Stomach (tissue), 9 donors: Measurements from ENCODE around the gene TNS1. TPM values are rescaled to one million over a fixed set of nuclear protein-coding genes. Genes with fewer than 3 reads are reported as not detected.

ENCODE experiments used
- DNase-seq, 2 donors: peaks; one replicate each; pipeline versions ENCODE4 v3.0.0 to v3.0.0-alpha.2; 2013 to 2019
- H3K27ac ChIP-seq, 5 donors: fragments of 200-600 bp in 4 of 5; sonication (generic) in 4 of 5; one replicate each; pipeline ENCODE4 v1.5.1; 2013 to 2019; ENCODE audit warnings: mild to moderate bottlenecking in 1 of 5, moderate library complexity in 1 of 5
- H3K27me3 ChIP-seq, 3 donors: fragments of 200-600 bp; sonication (generic); one replicate each; pipeline ENCODE4 v1.5.1; 2017 to 2019; ENCODE audit warnings: mixed run types in 1 of 3
- H3K36me3 ChIP-seq, 4 donors: fragments of 200-600 bp; sonication (generic); 1 replicate in 3 of 4; 2 replicates in 1 of 4; pipeline ENCODE4 v1.5.1; 2016 to 2019
- H3K4me1 ChIP-seq, 4 donors: fragments of 200-600 bp; sonication (generic); one replicate each; pipeline ENCODE4 v1.5.1; 2016 to 2019
- H3K4me3 ChIP-seq, 4 donors: fragments of 200-600 bp; sonication (generic) in 3 of 4; one replicate each; pipeline ENCODE4 v1.5.1; 2016 to 2019; ENCODE audit warnings: mild to moderate bottlenecking in 1 of 4
- H3K9me3 ChIP-seq, 4 donors: fragments of 200-600 bp; sonication (generic); one replicate each; pipeline ENCODE4 v1.5.1; 2016 to 2019
- EP300 ChIP-seq: sonication (generic); formaldehyde crosslinking; IDR thresholded peaks from one replicate; pipeline ENCODE4 v1.6.1; 2017; ENCODE audit warnings: antibody characterized with exemption
- POLR2A ChIP-seq, 4 donors: fragments of 450-650 bp; IDR thresholded peaks; one replicate each; pipeline ENCODE4 v1.6.1; 2016; ENCODE audit warnings: antibody characterized with exemption in 4 of 4, control low read depth in 2 of 4, mild to moderate bottlenecking in 1 of 4, moderate library complexity in 1 of 4
- POLR2AphosphoS5 ChIP-seq, 3 donors: sonication (generic); formaldehyde crosslinking; IDR thresholded peaks; one replicate each; pipeline ENCODE4 v1.6.1; 2016; ENCODE audit warnings: antibody characterized with exemption in 3 of 3
- WGBS, 5 donors: extraction: QIAGEN DNeasy Blood & Tissue Kit in 3 of 5; methylation state at CpG; one replicate each; pipeline versions ENCODE4 v1.1.5 to v1.1.7; 2013 to 2018; 5-methylcytosine and 5-hydroxymethylcytosine counted together
- intact Hi-C: fragments of 100-400 bp; cut with DNase I; formaldehyde crosslinking; loops from one replicate; pipeline ENCODE4 v1.15.1; 2023; ENCODE audit warnings: low total_unique reads
- polyA plus RNA-seq, 3 donors: library from polyadenylated mRNA; stranded (reverse); fragments of 200-250 nt; gene quantifications; one replicate each; pipeline ENCODE4 v1.2.3, GENCODE V29; 2013
- total RNA-seq, 5 donors: library from RNA; depleted of rRNA; stranded (reverse); fragments of >200 nt; gene quantifications; one replicate each; pipeline versions ENCODE4 v1.1.0 to v1.2.3, GENCODE V29; 2014 to 2016
- TF ChIP-seq, protein P1 (sequence below), 7 experiments: fragments of 450-650 bp in 4 of 7; fragments of 200-600 bp in 3 of 7; sonication (generic) in 3 of 7; IDR thresholded peaks; one replicate each; pipeline ENCODE4 v1.5.1; 2016 to 2019; ENCODE audit warnings: antibody characterized with exemption in 7 of 7, control low read depth in 2 of 7, mild to moderate bottlenecking in 1 of 7
- donor health status: healthy with polysubstance abuse.
- donor health status: Bipolar disorder and iron deficiency.
- donor health status: healthy.

Gene TNS1
- total and polyA plus RNA-seq, 8 donors: 18.5 to 682 (median 160) TPM

DNA sequence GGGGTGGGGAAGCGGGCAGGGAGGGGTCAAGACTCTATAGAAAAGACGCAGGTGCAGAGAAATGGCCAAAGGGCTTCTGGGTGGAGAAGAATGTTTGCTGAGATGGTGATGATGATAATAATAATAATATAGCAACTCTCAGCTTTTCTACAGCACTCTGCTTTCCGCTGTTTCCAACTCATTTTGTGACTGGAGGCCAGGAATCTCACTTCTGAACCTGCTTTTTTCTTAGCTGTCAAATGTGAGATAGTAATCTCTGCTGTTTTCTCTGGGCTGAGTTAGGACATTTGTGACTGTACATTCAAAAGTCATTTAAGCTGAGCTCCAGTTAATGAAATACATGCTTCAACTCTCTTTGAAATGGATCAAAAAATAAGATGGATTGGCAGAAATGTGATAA lies 58.4 kb downstream of the TNS1 start:
- intact Hi-C loops: no loop called here
- Histone ChIP-seq H3K9me3 (no peaks in the 10 kb centered on the region), H3K27me3 (no peaks in the 10 kb centered on the region), H3K4me1 (peaks cover 21 to 96% (median 69%) of the 10 kb centered on the region in 4 donors), H3K36me3 (peaks cover 0 to 9% (median 0%) of the 10 kb centered on the region in 4 donors), H3K27ac (peak overlapping the region; percentile 30 to 92 (median 92)), H3K4me3 (peak overlapping the region; percentile 55 to 67 (median 61))
- 38 to 65% (median 53%) methylated on average over 3 of the region's 3 CpGs for WGBS, 5 donors
- TF ChIP-seq POLR2AphosphoS5 (IDR thresholded peaks at IDR 0.05) (no peak), EP300 (no peak), POLR2A (IDR thresholded peaks at IDR 0.05) (no peak)
- TF ChIP-seq, protein P1, sequence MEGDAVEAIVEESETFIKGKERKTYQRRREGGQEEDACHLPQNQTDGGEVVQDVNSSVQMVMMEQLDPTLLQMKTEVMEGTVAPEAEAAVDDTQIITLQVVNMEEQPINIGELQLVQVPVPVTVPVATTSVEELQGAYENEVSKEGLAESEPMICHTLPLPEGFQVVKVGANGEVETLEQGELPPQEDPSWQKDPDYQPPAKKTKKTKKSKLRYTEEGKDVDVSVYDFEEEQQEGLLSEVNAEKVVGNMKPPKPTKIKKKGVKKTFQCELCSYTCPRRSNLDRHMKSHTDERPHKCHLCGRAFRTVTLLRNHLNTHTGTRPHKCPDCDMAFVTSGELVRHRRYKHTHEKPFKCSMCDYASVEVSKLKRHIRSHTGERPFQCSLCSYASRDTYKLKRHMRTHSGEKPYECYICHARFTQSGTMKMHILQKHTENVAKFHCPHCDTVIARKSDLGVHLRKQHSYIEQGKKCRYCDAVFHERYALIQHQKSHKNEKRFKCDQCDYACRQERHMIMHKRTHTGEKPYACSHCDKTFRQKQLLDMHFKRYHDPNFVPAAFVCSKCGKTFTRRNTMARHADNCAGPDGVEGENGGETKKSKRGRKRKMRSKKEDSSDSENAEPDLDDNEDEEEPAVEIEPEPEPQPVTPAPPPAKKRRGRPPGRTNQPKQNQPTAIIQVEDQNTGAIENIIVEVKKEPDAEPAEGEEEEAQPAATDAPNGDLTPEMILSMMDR (IDR thresholded peaks at IDR 0.05): no peak
- no peak for DNase-seq

GRCh38 chr2:217943446-217944321 lies 59.1 kb downstream of the TNS1 start:
- intact Hi-C loops: no loop called here

DNA sequence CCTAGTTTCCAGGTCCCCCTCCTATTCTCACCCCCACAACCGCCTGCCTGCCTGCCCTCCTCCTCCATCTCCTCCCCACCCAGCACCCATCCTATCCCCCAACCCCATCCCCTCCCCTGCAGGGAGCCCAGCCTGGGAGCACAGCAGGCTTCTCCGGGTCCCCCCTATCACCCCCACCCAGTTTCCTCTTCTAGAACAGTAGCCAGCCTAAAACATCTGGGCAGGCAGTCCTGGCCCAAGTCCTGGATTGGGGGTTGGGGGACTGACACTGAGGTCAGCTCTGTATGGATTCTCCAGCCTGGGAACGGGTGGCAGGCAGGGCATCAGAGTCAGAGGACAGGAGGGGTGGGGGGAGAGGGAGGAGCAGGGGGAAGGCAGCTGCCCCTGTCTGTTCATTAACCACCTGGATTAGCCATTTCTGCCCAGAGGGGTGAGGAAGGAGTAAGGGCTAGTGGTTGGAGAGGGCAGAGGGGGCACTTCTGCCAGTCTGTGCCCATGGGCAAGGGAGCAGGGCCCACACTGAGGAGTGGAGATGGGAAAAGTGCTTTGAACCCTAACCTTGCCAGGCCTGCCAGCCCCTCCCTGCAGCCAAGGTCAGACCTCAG lies 60.0 kb downstream of the TNS1 start:
- H3K36me3 ChIP-seq: peaks cover 0 to 9% (median 0%) of the 10 kb centered on the region in 4 donors
- H3K27ac ChIP-seq: peak overlapping the region; percentile 71 to 92 (median 92)
- H3K4me1 ChIP-seq: peaks cover 22 to 96% (median 71%) of the 10 kb centered on the region in 4 donors
- DNase-seq: peak in 1 of 2 donors; percentile 43
- intact Hi-C loops: no loop called here
- no peaks in the 10 kb centered on the region for H3K9me3 ChIP-seq
- WGBS, 5 donors: 6 to 27% (median 17%) methylated on average over 3 of the region's 3 CpGs
- TF ChIP-seq, protein P1 (IDR thresholded peaks at IDR 0.05): no peak
- no peak for TF ChIP-seq POLR2AphosphoS5 (IDR thresholded peaks at IDR 0.05)
- no peak for TF ChIP-seq EP300
- TF ChIP-seq POLR2A (IDR thresholded peaks at IDR 0.05): no peak
- peak overlapping the region; percentile 55 to 67 (median 61) for H3K4me3 ChIP-seq
- no peaks in the 10 kb centered on the region for H3K27me3 ChIP-seq

More at GRCh38 chr2:217943446-217944321, 59.1 kb downstream of the TNS1 start:
- TF ChIP-seq, protein P1 (IDR thresholded peaks at IDR 0.05): peak in 3 of 7 experiments; percentile 13 to 32 (median 28)
- TF ChIP-seq POLR2AphosphoS5 (IDR thresholded peaks at IDR 0.05) (peak in 2 of 3 donors; percentile 77 to 85), POLR2A (IDR thresholded peaks at IDR 0.05) (no peak)
- H3K27me3 ChIP-seq: no peaks in the 10 kb centered on the region
- 3 to 10% (median 5%) methylated on average over 9 to 16 of the region's 16 CpGs for WGBS, 5 donors
- H3K27ac ChIP-seq: peak overlapping the region; percentile 71 to 92 (median 92)
- H3K9me3 ChIP-seq: no peaks in the 10 kb centered on the region
- peak; percentile 81 to 94 for DNase-seq
- H3K36me3 ChIP-seq: peaks cover 0 to 9% (median 0%) of the 10 kb centered on the region in 4 donors
- peak overlapping the region; percentile 55 to 67 (median 61) for H3K4me3 ChIP-seq
- H3K4me1 ChIP-seq: peaks cover 18 to 96% (median 71%) of the 10 kb centered on the region in 4 donors

DNA sequence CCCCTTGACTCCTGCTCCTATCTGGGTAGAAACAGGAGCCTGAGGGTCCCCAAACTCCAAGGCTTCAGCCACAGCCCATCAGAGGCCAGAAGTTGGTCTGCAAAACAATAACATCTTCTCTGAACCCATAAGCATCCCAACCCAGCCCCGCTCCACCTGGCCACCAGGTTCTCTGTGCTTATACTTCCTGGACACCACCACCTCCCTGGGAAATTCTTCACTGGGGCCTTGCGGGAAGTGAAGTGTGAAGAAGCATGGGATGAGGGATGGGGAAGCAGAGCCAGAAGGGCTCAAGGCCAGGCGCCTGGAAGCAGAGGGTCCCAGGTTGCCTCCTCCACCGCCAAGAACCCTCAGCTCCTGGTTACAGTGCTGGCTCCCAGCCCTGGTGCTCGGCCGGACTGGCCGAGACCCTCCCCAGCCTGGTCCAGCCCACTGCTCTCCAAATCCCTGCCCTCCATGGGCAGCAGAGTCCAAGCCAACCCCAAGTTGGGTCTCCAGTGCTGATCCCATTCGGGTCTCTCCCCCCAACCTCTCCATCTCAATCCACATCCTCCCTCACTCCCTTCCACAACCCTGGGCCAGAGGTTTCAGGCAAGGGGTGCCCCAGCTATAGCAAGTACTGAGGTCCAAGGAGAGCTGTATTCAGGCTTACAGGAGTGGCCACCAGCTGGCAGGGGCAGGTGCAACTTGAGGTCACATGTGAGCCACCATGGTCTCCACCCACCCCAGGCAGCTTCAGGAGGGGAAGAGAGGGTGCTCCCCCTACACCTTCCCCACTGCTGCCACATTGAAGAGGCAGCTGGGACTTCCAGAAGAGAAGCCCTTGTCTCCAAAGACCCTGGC lies 60.7 kb downstream of the TNS1 start:
- no peak for DNase-seq
- TF ChIP-seq, protein P1 (IDR thresholded peaks at IDR 0.05): no peak
- TF ChIP-seq EP300 (no peak), POLR2AphosphoS5 (IDR thresholded peaks at IDR 0.05) (no peak), POLR2A (IDR thresholded peaks at IDR 0.05) (no peak)
- intact Hi-C loops: no loop called here
- 54 to 83% (median 73%) methylated on average over 5 to 8 of the region's 8 CpGs for WGBS, 5 donors
- no peaks in the 10 kb centered on the region for H3K9me3 ChIP-seq
- H3K27ac ChIP-seq: peak overlapping the region; percentile 55 to 92 (median 92)
- peak overlapping the region; percentile 55 to 67 (median 61) for H3K4me3 ChIP-seq
- H3K27me3 ChIP-seq: no peaks in the 10 kb centered on the region
- peaks cover 29 to 96% (median 78%) of the 10 kb centered on the region in 4 donors for H3K4me1 ChIP-seq
- peaks cover 0 to 9% (median 0%) of the 10 kb centered on the region in 4 donors for H3K36me3 ChIP-seq
